Gastroesophageal sphincter (tissue), 4 donors: ENCODE data around the gene TSPEAR. TPM values are rescaled to one million over a fixed set of nuclear protein-coding genes. Genes with fewer than 3 reads are reported as not detected.

Experiments used
- ATAC-seq: fragments of 150-250 bp; one replicate; pipeline ENCODE4 v1.9.1; 2016; ENCODE audit warnings: mild to moderate bottlenecking, moderate library complexity
- H3K27ac ChIP-seq, 4 donors: fragments of 200-600 bp; sonication (generic) in 3 of 4; 1 replicate in 3 of 4; 2 replicates in 1 of 4; pipeline ENCODE4 v1.5.1; 2016 to 2019
- H3K27me3 ChIP-seq: fragments of 200-600 bp; sonication (generic); one replicate; pipeline ENCODE4 v1.5.1; 2019
- H3K36me3 ChIP-seq, 2 donors: fragments of 200-600 bp; sonication (generic); one replicate each; pipeline ENCODE4 v1.5.1; 2019; ENCODE audit warnings: control low read depth in 1 of 2
- H3K4me1 ChIP-seq, 3 donors: fragments of 200-600 bp; sonication (generic); 1 replicate in 2 of 3; 2 replicates in 1 of 3; pipeline ENCODE4 v1.5.1; 2016 to 2019; ENCODE audit warnings: control low read depth in 2 of 3
- H3K4me3 ChIP-seq, 2 donors: fragments of 200-600 bp; sonication (generic); one replicate each; pipeline ENCODE4 v1.5.1; 2019; ENCODE audit warnings: mild to moderate bottlenecking in 1 of 2, moderate library complexity in 1 of 2
- H3K9me3 ChIP-seq, 3 donors: fragments of 200-600 bp; sonication (generic); one replicate each; pipeline ENCODE4 v1.5.1; 2017 to 2019; ENCODE audit warnings: control low read depth in 2 of 3
- EP300 ChIP-seq: sonication (generic); formaldehyde crosslinking; IDR thresholded peaks from one replicate; pipeline ENCODE4 v1.6.1; 2017; ENCODE audit warnings: antibody characterized with exemption, mild to moderate bottlenecking
- POLR2A ChIP-seq, 2 donors: fragments of 450-650 bp; IDR thresholded peaks; one replicate each; pipeline ENCODE4 v1.6.1; 2017; ENCODE audit warnings: antibody characterized with exemption in 2 of 2, mild to moderate bottlenecking in 2 of 2, moderate library complexity in 1 of 2
- POLR2AphosphoS5 ChIP-seq: sonication (generic); formaldehyde crosslinking; IDR thresholded peaks from one replicate; pipeline ENCODE4 v1.6.1; 2017; ENCODE audit warnings: antibody characterized with exemption
- WGBS, 2 donors: methylation state at CpG; one replicate each; pipeline ENCODE4 v1.1.5; 2018; ENCODE audit warnings: low coverage in 1 of 2; 5-methylcytosine and 5-hydroxymethylcytosine counted together
- total RNA-seq, 4 donors: library from RNA; depleted of rRNA; stranded (reverse); fragments of >200 nt; gene quantifications; one replicate each; pipeline ENCODE4 v1.1.0, GENCODE V29; 2016
- TF ChIP-seq, protein P1 (sequence below), 4 experiments: fragments of 200-600 bp in 2 of 4; fragments of 450-650 bp in 2 of 4; sonication (generic) in 1 of 4; IDR thresholded peaks; one replicate each; pipeline ENCODE4 v1.5.1; 2017 to 2019; ENCODE audit warnings: antibody characterized with exemption in 4 of 4, mild to moderate bottlenecking in 2 of 4, moderate library complexity in 2 of 4

TSPEAR gene
- total RNA-seq, 4 donors from 2014 or later = not detected

DNA sequence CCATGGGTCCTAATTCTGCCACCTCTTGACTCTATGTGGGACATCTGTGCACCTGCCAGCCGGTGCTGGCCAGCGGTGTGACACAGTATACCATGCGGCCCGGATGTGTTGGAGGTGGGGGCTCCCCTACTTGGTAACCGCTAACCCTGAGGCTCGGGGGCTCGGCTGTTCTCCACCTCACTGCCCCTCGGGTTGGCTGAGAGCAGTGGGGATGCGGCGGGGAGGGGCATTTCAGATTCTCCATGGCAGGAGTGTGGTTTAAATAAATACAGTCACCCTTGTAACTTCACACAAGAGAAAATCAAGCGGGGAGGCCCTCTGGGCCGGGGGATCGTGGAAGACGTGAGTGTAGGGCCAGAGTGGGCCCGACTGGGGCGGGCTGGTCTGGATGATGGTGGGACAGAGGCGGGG lies 182.4 kb downstream of the TSPEAR start:
- Histone ChIP-seq H3K4me1 (no peaks in the 10 kb centered on the region), H3K4me3 (no peak overlapping the region), H3K27ac (no peak overlapping the region), H3K27me3 (peaks cover 58% of the 10 kb centered on the region), H3K36me3 (no peaks in the 10 kb centered on the region), H3K9me3 (no peaks in the 10 kb centered on the region)
- WGBS, 2 donors = 95% methylated on average over 7 of the region's 17 CpGs; no CpG with 5 or more reads in 1 of the 2 donors
- no peak for ATAC-seq
- TF ChIP-seq EP300 = no peak
- TF ChIP-seq POLR2A (IDR thresholded peaks at IDR 0.05) = no peak
- TF ChIP-seq, protein P1, sequence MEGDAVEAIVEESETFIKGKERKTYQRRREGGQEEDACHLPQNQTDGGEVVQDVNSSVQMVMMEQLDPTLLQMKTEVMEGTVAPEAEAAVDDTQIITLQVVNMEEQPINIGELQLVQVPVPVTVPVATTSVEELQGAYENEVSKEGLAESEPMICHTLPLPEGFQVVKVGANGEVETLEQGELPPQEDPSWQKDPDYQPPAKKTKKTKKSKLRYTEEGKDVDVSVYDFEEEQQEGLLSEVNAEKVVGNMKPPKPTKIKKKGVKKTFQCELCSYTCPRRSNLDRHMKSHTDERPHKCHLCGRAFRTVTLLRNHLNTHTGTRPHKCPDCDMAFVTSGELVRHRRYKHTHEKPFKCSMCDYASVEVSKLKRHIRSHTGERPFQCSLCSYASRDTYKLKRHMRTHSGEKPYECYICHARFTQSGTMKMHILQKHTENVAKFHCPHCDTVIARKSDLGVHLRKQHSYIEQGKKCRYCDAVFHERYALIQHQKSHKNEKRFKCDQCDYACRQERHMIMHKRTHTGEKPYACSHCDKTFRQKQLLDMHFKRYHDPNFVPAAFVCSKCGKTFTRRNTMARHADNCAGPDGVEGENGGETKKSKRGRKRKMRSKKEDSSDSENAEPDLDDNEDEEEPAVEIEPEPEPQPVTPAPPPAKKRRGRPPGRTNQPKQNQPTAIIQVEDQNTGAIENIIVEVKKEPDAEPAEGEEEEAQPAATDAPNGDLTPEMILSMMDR (IDR thresholded peaks at IDR 0.05) = no peak
- TF ChIP-seq POLR2AphosphoS5 = no peak

DNA sequence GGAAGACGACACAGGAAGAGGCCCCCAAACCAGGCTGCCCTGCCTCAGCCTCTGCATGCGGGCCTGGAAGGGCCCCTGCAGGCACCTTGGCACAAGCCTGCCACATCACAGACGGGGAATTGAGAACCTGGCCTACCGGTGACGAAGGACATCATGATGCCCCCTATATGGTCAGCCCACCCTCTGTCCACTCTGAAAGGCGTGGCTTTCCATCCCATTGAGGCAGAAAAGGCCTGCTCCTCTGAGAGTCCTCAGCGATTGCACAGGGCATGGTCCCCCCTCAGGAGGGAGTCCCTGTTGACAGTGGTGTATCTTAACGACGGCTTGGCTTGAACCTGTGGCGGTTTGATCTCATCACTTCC lies 182.8 kb downstream of the TSPEAR start:
- TF ChIP-seq POLR2AphosphoS5 (no peak), EP300 (no peak), POLR2A (IDR thresholded peaks at IDR 0.05) (no peak)
- TF ChIP-seq, protein P1 (IDR thresholded peaks at IDR 0.05) = no peak
- Histone ChIP-seq H3K27ac (no peak overlapping the region), H3K4me3 (no peak overlapping the region), H3K9me3 (no peaks in the 10 kb centered on the region), H3K4me1 (no peaks in the 10 kb centered on the region), H3K27me3 (peaks cover 56% of the 10 kb centered on the region), H3K36me3 (no peaks in the 10 kb centered on the region)
- no peak for ATAC-seq
- 74% methylated on average over 5 of the region's 10 CpGs; no CpG with 5 or more reads in 1 of the 2 donors for WGBS, 2 donors

DNA sequence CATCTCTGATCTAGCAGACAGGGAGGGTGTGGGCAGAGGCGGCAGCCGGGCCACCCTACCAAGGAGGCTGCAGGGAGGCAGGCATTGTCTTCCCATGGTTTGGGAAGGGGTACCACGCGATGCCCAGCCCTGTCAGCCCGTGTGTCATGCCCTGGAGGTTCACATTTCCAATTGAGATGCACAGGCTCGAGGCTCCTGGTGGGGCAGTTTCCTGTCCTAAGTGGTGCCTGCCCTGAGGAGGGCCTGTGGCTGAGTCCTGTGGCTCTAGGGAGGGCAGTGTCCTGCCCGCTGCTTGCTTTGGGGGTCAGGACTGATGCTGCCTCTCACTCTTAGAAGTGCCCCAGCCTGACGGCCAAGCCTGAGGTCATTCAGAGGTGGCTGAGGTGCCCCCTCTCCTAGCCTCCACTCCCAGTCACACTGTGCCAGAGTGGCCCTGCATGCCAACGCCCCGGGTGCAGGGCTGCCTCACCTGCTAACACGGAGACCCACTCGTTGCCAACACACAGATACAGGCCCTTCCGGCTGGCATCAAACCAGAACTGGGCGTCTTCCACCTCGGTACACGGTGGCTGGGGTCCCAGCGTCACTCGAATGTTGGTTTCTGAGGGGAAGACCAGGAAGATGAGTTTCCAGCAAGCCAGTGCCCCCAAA lies 183.3 kb downstream of the TSPEAR start:
- WGBS, 2 donors = 88% methylated on average over 2 of the region's 18 CpGs; no CpG with 5 or more reads in 1 of the 2 donors
- Histone ChIP-seq H3K9me3 (no peaks in the 10 kb centered on the region), H3K36me3 (no peaks in the 10 kb centered on the region), H3K4me3 (no peak overlapping the region), H3K4me1 (no peaks in the 10 kb centered on the region), H3K27ac (no peak overlapping the region), H3K27me3 (peaks cover 51% of the 10 kb centered on the region)
- no peak for ATAC-seq
- TF ChIP-seq POLR2AphosphoS5 = no peak
- TF ChIP-seq, protein P1 (IDR thresholded peaks at IDR 0.05) = no peak
- TF ChIP-seq POLR2A (IDR thresholded peaks at IDR 0.05) = no peak
- TF ChIP-seq EP300 = no peak

DNA sequence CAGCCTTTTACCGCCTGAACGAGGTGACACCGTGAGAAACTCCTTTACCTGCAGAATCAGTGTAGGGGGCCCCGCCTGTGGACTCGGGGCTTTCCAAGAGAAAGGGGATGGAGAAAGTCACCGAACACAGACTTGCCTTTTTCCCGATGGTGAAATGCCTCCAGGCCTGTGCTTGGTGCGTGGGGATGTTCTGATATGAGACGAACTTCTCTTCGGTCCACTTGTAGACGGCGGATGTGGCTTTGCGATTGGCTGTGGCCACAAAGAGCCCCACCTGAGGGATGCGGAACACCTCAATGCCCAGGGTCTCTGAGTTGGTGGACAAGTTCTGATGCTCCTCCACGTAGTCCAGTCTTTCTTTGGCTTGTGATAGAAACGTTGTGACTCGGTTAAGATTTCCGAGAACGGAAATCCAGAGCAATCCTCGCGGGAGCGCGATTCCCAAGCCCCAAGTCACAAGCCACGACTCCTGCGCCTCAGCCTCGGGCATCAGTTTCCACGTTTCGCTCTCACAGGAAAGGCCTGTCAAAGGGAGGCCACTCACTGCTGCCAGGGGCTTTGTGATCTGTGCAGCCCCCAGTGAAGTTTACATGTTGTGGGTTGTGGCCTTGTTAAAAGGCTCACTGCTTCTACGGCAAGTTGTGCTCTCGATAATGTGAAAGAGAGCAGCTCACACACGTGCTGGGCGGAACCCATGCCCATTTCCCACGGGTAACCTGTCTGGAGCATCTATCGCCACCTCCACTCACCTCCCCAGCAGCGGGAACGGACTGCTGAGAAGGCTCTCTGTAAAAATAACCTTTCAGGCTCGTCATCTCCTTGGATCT lies 184.0 kb downstream of the TSPEAR start:
- 85 to 88% methylated on average over 4 to 14 of the region's 37 CpGs for WGBS, 2 donors
- TF ChIP-seq EP300 = no peak
- TF ChIP-seq, protein P1 (IDR thresholded peaks at IDR 0.05) = no peak
- no peak for TF ChIP-seq POLR2AphosphoS5
- TF ChIP-seq POLR2A (IDR thresholded peaks at IDR 0.05) = no peak
- no peaks in the 10 kb centered on the region for H3K36me3 ChIP-seq
- H3K27ac ChIP-seq = no peak overlapping the region
- ATAC-seq = no peak
- no peaks in the 10 kb centered on the region for H3K4me1 ChIP-seq
- H3K27me3 ChIP-seq = peaks cover 48% of the 10 kb centered on the region
- H3K9me3 ChIP-seq = no peaks in the 10 kb centered on the region
- no peak overlapping the region for H3K4me3 ChIP-seq
